GM10248 (cell line): ENCODE data around the gene UBR4.

Experiments
- CTCF ChIA-PET: fragments of 300-600 bp; sonication (Branson Sonifier 250); formaldehyde crosslinking; extraction: SDS; loops from one replicate; lab custom pipeline; 2021; ENCODE audit warnings: antibody characterized with exemption; lab: Yijun Ruan, JAX
- POLR2A ChIA-PET: fragments of 350-650 bp; sonication (Branson Sonifier 250); formaldehyde crosslinking; extraction: SDS; loops from one replicate; lab custom pipeline; 2020; ENCODE audit warnings: antibody characterized with exemption; lab: Yijun Ruan, JAX
- DNase-seq: peaks from one replicate; pipeline ENCODE4 v3.0.0; 2012; ENCODE audit errors: extremely low spot score
- CTCF ChIP-seq: IDR thresholded peaks from 2 replicates; pipeline ENCODE4 v1.5.1; 2012; ENCODE audit warnings: mild to moderate bottlenecking, low read depth; ENCODE audit errors: extremely low read depth, missing control alignments, control extremely low read depth

Gene UBR4

GRCh38 chr1:19034721-19035120 lies 175.3 kb downstream of the UBR4 start:
- CTCF ChIA-PET, result no interaction called here
- no peak for TF ChIP-seq CTCF

GRCh38 chr1:19033926-19034680 lies 176.0 kb downstream of the UBR4 start:
- ChIA-PET POLR2A (no interaction called here), CTCF (no interaction called here)
- no peak for DNase-seq
- TF ChIP-seq CTCF, result no peak

More at GRCh38 chr1:19034721-19035120, 175.3 kb downstream of the UBR4 start:
- no peak for DNase-seq
- POLR2A ChIA-PET, result no interaction called here

DNA sequence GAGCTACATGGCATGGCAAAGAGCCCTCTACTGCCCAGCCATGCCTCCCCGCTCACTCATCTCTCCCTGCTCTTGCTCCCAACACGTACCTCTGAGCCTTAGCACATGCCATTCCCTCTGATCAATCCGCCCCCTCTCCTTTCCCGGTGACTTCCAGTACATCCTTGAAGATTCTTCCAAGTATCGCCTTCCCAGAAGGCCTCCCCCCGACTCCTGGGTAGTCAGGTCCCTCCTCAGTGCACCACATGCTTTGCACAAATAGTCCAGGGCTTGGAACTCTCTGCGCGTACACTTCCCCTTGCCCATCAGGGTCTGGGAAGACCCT lies 176.6 kb downstream of the UBR4 start:
- no peak for TF ChIP-seq CTCF
- no peak for DNase-seq
- POLR2A ChIA-PET, result no interaction called here
- CTCF ChIA-PET, result no interaction called here

GRCh38 chr1:19032701-19033514 lies 177.2 kb downstream of the UBR4 start:
- no peak for DNase-seq
- no peak for TF ChIP-seq CTCF
- CTCF ChIA-PET, result no interaction called here
- POLR2A ChIA-PET, result no interaction called here

- POLR2A ChIA-PET, result no interaction called here
These were observed 177.7 kb downstream of the UBR4 start for GRCh38 chr1:19032413-19032695.

More at GRCh38 chr1:19032413-19032695, 177.7 kb downstream of the UBR4 start:
- no peak for DNase-seq
- CTCF ChIA-PET, result no interaction called here
- no peak for TF ChIP-seq CTCF
